HG02678 (cell line): ENCODE measurements around the gene TRPM3.

Experiments used
- ATAC-seq: cut with Tn5 transposase; IDR thresholded peaks from one replicate; pipeline ENCODE4 v1.9.1; 2021; ENCODE audit warnings: mild to moderate bottlenecking, moderate library complexity; ENCODE audit not compliant: unreplicated experiment

The TRPM3 gene

DNA sequence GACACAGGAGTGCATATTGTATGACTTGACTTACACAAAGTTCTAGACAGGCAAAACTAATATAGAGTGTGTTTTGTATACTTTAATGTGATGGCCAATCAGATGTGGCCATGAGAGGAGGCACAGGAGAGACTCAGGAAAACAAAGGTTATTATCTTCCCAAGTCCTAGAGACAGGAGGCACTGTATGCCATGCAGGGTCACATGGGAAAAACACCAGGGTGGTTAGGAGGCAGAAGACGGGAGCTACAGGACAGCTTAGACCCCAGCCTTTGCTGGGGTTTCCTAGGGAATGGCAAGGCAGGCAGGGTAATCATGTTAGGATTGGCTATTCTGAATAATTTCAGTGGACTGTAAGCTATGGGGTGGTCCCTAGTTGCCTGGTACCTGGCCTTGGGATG is 16.2 kb downstream of the TRPM3 start:
- no peak for ATAC-seq

DNA sequence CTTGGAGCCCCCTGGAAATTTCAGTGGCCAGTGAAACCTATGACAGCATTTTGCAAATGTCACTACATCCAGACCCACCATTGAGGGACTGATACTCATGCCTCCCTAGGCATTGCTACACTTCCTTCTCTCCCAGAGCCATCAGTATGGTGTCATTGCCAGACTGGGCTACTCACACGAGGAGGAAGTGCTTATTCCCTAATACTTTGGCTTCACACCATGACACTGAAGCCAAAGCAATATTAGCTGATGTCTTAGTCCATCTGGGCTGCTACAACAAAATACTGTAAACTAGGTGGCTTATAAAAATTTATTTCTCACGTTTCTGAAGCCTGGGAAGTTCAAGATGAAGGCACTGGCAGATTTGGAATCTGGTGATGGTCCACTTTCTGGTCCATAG is 22.6 kb downstream of the TRPM3 start:
- ATAC-seq = no peak

DNA sequence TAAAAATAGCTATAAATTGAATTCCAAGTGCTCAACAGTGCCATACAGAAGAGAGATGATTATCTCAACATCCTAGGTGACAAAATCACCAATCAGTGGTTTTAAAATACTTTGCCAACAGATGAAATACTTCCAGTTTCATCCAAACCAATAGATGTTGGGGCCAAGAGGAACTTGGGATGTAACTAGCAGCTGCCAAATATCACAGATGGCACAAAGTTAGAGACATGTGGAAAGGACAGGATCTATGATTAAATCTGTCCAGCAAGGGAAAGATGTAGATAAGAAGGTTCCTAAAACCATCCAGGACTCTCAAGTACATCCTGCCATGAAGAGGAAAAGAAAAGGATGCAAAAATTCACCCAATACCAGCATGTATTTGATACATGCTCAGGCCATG is 23.8 kb downstream of the TRPM3 start:
- no peak for ATAC-seq

DNA sequence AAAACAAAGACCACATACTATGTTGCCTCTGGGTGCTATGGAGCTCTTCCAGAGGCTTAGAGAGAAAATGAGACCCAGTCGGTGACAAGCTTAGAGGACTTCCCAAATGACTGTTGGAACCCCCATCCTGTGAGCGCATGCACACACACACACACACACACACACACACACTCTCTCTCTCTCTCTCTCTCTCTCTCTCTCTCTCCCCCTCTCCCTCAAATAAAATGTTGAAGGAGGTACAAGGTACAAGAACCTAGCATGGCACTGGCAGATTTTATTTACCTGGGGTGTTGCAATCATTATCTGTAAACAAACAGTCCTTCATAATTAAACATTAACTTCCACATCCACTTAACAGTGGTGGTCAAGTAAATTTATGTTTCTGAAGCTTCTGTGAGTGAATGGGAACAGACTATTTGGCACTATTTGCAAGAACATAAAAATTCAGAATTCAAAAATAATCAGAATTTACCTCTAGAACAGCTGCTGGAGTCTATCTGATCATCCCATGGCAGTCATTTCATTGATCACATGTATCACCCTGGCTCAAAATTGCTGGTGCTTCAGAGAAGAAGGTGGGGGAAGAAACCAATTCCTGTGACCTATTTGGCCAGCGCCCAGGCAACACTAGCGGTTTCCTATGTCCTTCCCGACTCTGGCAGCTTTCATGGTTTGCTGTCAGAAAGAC is 24.9 kb downstream of the TRPM3 start:
- no peak for ATAC-seq

DNA sequence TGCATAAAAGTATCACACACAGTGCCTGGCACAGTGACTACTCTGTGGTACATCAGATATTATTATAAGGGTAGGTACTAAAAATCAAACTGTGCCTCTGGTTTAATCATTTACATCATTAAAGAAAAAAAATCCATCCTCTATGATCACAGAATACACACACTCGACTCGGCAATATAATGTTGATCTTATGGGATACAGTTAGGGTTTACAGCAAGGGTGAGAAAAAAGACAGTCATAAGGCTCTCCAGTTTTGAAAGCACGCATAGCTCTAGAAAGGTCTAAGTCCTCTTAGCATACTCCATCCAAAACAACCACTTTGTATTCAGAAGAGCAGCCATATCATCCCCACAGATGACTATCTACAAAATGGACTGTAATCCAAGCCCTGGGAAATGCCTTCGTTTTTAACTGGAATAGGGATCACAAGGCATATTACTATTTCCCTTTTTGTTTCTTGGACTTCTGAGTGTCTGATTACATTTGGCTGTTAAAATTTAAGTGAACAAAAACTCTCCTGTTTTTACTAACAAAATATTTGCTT is 26.6 kb downstream of the TRPM3 start:
- ATAC-seq = no peak

DNA sequence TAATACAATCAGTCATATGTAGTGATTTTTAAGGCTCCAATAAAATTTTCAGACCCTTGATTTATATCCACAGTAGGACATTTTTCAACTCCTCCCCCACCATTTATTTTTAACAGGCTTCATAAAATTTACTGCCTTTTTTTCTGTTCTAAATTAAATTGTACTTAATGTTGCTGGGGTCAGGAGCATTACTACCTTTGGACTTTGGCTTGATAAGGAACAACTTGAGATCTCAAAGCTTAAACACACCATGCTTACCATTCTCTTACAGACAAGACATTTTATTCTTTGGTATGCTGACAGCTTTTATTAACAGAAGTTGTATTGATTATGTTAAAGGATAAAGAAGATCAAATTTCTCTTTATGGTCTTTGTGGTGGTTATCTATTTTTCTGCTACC is 30.5 kb downstream of the TRPM3 start:
- ATAC-seq = no peak

DNA sequence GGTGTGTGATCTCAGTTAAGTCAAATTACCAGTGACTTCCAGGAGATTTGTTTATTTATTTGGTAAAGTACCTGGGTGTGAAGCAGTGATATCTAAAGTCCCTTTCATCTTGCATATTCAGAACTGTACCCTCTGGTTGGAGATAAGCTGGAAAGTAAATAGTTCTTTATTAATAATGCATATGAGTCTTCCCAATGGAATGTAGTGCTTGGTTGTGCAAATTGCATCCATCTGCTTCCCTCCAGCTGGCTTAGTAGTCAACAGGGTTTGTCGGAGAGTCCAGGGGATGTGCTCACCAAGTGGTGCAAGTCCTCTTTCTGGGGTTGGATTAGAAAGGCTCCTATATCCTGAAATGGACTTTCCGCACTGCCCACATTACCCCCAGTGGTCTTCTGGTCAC is 42.0 kb downstream of the TRPM3 start:
- no peak for ATAC-seq

DNA sequence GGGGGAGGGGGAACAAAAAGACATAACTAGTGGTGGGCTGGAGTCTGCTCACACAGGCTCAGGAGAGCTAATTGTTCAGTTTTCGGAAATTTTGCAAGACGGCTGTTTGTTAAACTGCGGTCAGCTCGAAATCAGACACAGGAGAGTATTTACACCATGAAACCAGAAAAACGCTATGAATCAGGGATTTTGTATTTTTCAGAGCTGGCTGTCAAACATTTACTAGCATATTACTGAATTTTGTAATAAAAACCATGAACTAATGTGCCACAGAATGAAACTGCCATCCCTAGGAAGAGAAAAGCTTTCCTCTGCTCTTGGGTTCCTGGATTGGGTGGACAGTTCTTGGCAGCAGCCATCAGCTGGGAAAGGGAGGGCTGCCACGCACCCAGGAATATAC is 45.3 kb downstream of the TRPM3 start:
- no peak for ATAC-seq

DNA sequence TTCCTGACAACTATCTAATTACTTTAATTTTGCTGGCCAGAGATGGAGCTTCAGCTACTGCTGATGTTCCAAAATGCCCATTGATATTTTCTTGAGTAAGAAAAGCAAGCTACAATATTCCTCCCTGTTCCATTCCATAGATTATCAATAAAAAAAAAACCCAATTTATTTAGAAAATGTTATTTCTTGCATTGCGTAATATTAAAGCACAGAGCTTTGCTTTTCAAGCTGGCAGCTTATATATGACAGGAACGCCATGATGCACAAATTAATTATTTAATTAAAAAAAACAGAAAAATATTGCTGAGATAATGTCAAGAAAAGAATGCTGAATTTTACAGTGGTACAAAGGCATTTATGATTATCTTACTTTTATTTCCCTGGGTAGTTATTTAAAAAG is 47.9 kb downstream of the TRPM3 start:
- ATAC-seq = no peak

DNA sequence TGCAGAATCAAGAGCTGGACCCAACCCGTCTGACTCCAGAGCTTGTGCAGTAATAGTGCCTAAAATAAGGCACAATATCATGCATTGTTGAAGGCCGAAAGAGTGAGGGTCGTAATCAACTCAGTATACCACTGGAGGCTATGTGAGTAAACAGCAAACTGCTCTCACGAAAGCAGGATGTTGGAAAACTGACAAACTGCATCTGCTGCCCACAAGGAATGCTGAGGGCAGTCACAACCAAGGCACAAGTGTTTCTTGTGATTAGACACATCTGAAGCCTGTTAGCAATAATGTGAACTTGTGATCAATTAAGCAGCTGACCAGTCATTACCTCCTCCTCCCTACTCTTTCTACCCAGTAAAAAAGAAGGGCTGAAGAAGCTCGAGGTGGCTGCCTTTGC is 48.8 kb downstream of the TRPM3 start:
- no peak for ATAC-seq

DNA sequence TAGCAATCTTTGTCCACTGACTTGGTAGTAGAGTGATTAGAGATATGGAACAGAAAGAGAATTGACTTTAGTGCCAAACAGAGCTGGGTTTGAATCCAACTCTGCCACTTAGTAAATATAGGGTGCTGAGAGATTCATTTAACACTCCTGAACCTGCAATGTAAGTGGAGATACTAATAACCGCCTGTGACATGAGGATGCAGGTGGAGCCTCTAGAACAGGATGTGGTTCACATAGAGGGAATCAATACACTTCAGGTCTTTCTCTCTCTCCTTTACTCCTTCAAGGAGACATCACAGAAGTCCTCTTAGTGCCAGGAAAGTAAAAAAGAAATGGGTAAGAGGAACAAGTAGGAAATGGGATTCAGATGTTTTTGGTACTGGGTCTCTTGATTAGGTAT is 49.8 kb downstream of the TRPM3 start:
- no peak for ATAC-seq

DNA sequence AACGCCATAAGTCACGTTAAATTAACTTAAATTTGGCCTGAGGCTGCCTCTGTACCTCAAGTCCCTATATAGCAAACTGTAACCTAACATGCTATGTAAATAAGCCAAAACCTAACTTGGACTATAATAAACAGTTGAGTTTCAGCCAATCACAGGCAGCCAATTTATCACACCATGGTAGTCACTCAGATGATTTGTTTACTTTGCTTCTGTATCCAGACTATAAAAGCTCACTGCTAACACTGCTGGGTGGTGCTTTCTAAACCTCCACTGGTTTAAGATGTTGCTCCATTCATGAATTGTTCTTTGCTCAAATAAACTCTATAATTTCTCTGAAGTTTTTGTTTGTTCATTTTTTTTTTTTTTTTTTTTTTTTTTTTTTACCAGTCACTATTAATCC is 62.8 kb downstream of the TRPM3 start:
- ATAC-seq = no peak

DNA sequence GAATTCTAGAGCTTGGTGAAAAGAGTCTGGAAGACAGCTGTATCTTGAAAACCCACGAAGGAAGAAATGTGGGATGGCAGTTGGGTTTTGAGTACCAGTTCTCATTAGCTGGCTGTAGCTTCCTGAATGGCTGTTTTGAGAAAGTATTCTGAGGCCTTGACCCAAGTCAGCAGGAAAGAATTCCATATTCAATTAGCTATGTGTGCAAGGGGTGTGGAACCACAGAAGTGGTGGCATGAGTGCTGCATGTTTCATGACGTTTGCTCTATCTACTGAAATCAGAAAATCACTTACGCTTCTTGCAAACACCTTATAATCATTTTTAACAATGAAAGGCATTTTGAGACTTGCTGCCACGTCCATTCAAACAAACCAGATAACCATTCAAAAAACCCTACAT is 69.1 kb downstream of the TRPM3 start:
- ATAC-seq = no peak

DNA sequence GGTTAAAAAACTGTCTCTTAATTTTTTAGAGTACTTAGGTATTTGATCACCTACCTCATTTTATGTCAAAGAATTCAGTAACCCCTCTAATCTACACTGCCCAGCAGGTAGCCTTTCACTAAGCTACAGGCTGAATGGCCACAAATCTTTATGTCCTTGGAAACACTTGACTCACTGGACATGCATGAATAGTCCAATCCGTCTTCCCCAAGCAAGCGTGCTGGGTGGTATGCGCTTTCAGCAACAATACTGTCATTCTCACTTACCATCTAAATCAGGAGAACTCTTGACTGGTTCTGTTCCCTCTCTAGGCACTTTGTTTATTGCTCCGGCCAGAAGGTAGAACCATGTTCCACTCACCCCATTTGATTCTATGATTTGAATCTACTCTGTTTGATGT is 73.1 kb downstream of the TRPM3 start:
- ATAC-seq = no peak

DNA sequence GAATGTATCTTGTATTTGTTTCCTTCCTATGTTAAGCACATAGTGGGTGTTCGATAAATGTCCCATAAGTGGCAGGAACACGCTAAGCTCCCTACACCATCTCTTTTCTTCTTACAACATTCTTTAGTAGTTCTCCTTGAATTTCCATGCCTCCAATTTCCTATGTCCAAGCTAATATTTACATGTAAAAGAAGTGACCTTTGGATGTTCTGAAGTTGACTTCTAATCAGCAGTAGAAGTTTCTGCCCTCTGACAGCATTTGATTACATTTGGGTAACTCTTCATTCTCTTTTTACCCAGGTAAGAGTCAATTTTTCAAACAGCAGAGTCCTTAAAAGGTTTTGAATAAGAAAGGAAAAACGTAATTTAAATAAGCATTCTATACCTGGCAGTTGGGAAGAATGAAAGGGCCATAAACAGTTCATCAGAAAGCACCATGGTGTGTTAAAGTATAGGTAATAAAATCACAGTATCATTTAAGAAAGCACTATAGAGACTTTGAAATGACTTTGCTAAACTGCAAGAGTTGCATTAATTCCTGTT is 78.9 kb downstream of the TRPM3 start:
- no peak for ATAC-seq

DNA sequence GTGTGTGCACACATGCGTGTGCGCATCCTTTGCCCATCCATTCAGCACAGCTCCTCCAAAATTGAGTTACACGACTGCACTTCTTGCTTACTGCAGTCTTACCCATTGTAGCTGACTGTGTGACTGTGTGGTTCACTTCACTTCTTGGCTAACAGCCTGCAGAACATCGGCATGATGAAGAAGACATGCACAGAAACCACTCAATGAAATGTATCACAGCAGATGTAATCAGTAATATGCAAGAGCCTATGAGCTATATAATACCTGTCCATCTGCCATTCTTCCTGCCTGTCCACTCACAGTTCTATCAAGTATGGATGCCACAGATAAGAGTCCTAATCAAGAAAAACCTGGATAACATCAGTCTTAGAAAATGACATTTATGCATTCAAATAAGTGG is 83.9 kb downstream of the TRPM3 start:
- ATAC-seq = no peak

DNA sequence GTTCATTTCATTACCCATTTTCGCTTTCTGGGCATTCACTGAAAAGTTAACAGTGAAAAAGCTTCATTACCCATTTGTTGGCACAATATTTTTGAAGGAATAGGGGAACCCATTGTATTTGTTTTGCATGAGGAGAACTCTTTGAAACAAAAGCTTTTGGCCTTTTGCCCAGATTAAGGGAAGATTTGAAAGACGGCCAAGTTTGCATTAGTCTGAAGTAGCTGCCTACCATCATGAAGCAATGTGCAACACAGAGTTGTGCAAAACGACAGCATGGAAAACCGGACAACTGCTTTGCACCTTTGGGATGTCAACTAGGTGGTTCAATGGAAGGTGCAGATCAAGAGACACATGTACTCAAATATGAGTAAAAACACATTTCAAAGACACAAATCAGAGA is 84.9 kb downstream of the TRPM3 start:
- no peak for ATAC-seq

DNA sequence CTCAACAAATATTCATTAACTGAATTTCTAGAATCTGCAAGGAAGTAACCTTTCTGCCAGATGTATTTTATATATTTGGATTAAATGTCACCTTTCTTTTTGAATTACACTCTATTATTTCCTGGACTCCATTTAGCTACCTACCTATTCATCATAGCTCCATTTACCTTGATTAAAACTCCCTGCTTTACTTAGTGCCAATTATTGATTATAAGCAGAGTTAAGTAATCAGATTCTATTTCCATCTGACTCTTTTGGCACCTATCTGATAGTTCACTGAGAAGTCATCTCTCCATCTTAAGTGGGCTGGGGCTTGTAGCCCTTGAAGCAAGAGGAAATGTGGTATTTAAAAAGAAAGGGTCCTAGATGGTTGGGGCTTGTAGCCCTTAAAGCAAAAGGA is 88.6 kb downstream of the TRPM3 start:
- no peak for ATAC-seq

DNA sequence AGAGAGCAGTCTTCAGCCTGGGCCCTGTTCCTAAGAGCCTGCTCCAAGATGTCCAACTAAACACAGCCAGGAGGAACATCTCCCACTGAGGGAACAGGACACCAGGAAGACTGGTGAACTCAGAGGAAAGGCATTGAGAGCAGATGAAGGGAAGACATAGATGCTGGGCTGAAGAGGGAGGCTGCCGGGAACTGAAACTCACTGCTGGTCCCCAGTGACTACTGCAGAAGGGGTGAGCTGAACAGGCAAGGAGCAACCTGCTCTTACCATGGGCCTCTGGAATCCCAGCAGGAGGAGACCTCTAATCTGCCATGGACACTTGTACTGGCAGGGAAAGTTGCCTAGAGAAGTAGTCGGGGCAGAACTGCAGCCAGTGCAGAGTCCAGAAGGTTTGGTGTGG is 95.7 kb downstream of the TRPM3 start:
- no peak for ATAC-seq

DNA sequence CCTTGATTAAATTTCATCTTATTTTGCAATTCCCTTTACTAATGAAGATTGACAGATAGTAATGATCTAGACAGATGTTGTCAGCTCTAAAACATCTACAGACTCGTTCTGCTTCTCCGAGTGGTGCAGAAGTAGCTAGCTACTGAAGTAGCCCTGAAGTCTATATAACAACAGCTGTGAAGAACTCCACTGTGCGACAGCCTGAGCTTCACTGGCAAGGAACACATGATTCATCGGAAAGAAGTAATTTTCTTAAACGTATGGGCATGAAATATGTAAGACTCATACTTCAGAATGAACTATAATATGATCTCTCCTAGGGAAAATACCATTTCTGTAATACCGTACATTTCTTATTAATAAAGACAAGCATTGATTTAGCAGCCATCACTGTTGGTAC is 96.2 kb downstream of the TRPM3 start:
- ATAC-seq = no peak

DNA sequence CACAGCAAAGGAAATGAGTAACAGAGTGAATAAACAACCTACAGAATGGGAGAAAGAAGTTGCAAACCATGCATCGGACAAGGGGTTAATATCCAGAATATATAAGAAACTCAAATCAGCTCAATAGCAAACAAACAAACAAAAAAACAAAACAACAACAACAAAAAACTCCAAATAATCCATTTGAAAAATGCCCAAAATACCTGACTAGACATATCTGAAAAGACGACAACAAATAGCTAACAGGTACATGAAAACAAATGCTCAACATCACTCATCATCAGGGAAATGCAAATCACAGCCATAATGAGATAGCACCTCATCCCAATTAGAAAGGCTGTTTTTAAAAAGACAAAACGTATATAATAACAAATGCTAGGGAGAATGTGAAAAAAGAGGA is 111.2 kb downstream of the TRPM3 start:
- no peak for ATAC-seq

DNA sequence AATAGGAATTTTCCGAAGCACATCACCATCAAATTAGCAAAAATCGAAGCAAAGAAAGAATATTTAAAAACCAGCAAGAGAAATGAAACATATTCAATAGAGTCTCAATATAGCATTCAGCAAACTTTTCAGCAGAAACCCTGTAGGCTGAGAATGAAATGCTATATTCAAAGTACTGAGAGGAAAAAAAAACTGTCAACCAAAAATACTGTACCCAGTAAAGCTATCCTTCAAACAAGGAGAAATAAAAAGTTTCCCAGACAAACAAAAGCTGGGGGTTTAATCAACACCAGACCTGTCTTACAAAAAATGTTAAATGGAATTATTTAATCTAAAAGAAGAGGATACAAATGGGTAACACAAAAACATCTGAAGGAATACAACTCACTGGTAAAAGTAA is 116.0 kb downstream of the TRPM3 start:
- no peak for ATAC-seq

DNA sequence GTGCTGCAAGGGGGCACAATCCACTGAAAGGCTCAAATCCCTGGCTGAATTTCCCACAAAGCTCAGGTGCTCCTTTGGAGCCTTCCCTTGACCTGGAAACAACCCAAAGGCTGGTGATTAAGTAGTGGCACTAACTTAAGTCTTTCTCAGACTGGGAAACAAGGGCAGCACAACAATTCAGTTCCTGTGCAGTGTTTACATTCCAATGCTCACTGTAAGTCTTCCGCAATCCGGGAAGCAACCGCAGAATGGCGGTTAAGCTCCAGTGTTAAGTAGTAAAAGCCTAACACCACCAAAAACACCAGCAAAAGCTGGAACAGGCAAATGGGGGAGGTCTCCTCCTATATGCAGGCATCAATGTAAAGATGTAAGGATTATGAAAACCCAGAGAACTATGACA is 117.2 kb downstream of the TRPM3 start:
- no peak for ATAC-seq
